SKM-1 treated with dmso at 0.1 percent for 144 hours (cell line): Measurements from ENCODE around the gene CCDC142.
A peak's percentile ranks its signal among the peaks of the same experiment; 100 is the strongest.

Experiments used
- DNase-seq: peaks from one replicate; lab custom pipeline; 2025; ENCODE audit not compliant: unreplicated experiment; lab: John Stamatoyannopoulos, UW

The CCDC142 gene

GRCh38 chr2:74514368-74515270 lies 31.8 kb upstream of the CCDC142 start, which contains the start of gene TLX2:
Gene TLX2, plus strand, starts transcription at chr2:74514450. Its CDS starts 357 bp downstream, at chr2:74514807.
- DNase-seq = no peak

GRCh38 chr2:74513605-74514367 lies 31.0 kb upstream of the CCDC142 start:
- DNase-seq = no peak

- DNase-seq = no peak
Observed at GRCh38 chr2:74512744-74513604, 30.2 kb upstream of the CCDC142 start.

- no peak for DNase-seq
Observed at GRCh38 chr2:74511104-74511989, 28.5 kb upstream of the CCDC142 start.

- no peak for DNase-seq
Observed at GRCh38 chr2:74510272-74510671, 27.5 kb upstream of the CCDC142 start.

- DNase-seq = no peak
Observed at GRCh38 chr2:74507926-74508520, 25.2 kb upstream of the CCDC142 start.

- DNase-seq = peak; percentile 89
Observed at GRCh38 chr2:74507145-74507925, 24.5 kb upstream of the CCDC142 start, which contains the start of gene PCGF1. Gene PCGF1, minus strand, starts transcription at chr2:74507695. Its CDS starts 27 bp downstream, at chr2:74507668.

GRCh38 chr2:74505448-74506246 lies 22.8 kb upstream of the CCDC142 start:
- DNase-seq = no peak

- DNase-seq = no peak
Observed at GRCh38 chr2:74504591-74504990, 21.8 kb upstream of the CCDC142 start.

GRCh38 chr2:74503506-74504475 lies 21.0 kb upstream of the CCDC142 start:
- DNase-seq = no peak

- DNase-seq = peak; percentile 26
Observed at GRCh38 chr2:74502720-74503505, 20.1 kb upstream of the CCDC142 start.

- DNase-seq = no peak
Observed at GRCh38 chr2:74502147-74502719, 19.4 kb upstream of the CCDC142 start.

- DNase-seq = no peak
Observed at GRCh38 chr2:74501335-74502071, 18.7 kb upstream of the CCDC142 start.

GRCh38 chr2:74500578-74500946 lies 17.8 kb upstream of the CCDC142 start:
- DNase-seq = no peak
